HCT116 (cell line): ENCODE measurements around the gene FAM162A. TPM values are rescaled to one million over a fixed set of nuclear protein-coding genes. Genes with fewer than 3 reads are reported as not detected.
"Not testable (repeated sequence)": the region's sequence is repeated elsewhere in the genome, so short reads cannot be mapped to it uniquely, and the experiment has no call there.

ENCODE experiments used
- ATAC-seq: fragments of 200-7000 bp; cut with Tn5 transposase; 2 replicates; pipeline ENCODE4 v1.9.1; 2020; ENCODE audit warnings: mild to moderate bottlenecking, moderate library complexity
- BruUV-seq: library from RNA; stranded (reverse); fragments of 400-500 nt; replicated peaks from 2 replicates; lab custom pipeline; 2021; lab: Mats Ljungman, UMichigan
- CTCF ChIA-PET: fragments of 300-600 bp; sonication (Branson Sonifier 250); formaldehyde crosslinking; loops from one replicate; lab custom pipeline; 2021; ENCODE audit warnings: antibody characterized with exemption; lab: Charles Lee
- POLR2A ChIA-PET: fragments of 300-600, 350-600 bp; sonication (Branson Sonifier 250); formaldehyde crosslinking; loops from one replicate; lab custom pipeline; 2021; ENCODE audit warnings: antibody characterized with exemption; lab: Charles Lee
- RAD21 ChIA-PET, 2 experiments: fragments of 300-600 bp; sonication (Branson Sonifier 250); formaldehyde crosslinking; loops; one replicate each; lab custom pipeline; 2023; ENCODE audit warnings: low total read pairs in 2 of 2; ENCODE audit not compliant: uncharacterized antibody in 2 of 2, unreplicated experiment in 2 of 2, low non-redundant PET in 1 of 2; lab: Charles Lee
- DNase-seq: peaks from one replicate; pipeline ENCODE4 v3.0.0-alpha.2; 2010; ENCODE audit warnings: low read depth, low spot score
- H2AFZ ChIP-seq: fragments of 200-600 bp; shearing (Covaris generic), sonication (generic); 2 replicates; pipeline ENCODE4 v1.6.1; 2017; ENCODE audit warnings: low read depth, mixed run types, mixed read lengths, antibody characterized with exemption, low read length; ENCODE audit not compliant: poor library complexity, severe bottlenecking
- H3K27ac ChIP-seq: 2 replicates; pipeline ENCODE4 v1.5.1; 2012; ENCODE audit warnings: low read depth, low read length
- H3K27me3 ChIP-seq: fragments of 200-600 bp; sonication (generic); 2 replicates; pipeline ENCODE4 v1.6.1; 2016; ENCODE audit warnings: mixed run types, low read length, mixed read lengths; ENCODE audit not compliant: insufficient read depth
- H3K36me3 ChIP-seq, 2 experiments: fragments of 200-500 bp in 1 of 2; fragments of 200-600 bp in 1 of 2; sonication (Bioruptor generic) in 1 of 2; sonication (generic) in 1 of 2; 2 replicates each; pipeline versions ENCODE4 v1.5.1 to v1.6.1; 2014 to 2016; ENCODE audit warnings: low read length in 2 of 2, inconsistent platforms in 1 of 2, mixed read lengths in 1 of 2, mixed run types in 1 of 2; ENCODE audit not compliant: insufficient read depth in 2 of 2, control insufficient read depth in 1 of 2
- H3K4me1 ChIP-seq, 2 experiments: fragments of 200-600 bp in 1 of 2; sonication (generic) in 1 of 2; 2 replicates each; pipeline versions ENCODE4 v1.5.1 to v1.6.1; 2012 to 2017; ENCODE audit warnings: low read length in 2 of 2, inconsistent platforms in 1 of 2, mild to moderate bottlenecking in 1 of 2, mixed read lengths in 1 of 2, mixed run types in 1 of 2, moderate library complexity in 1 of 2; ENCODE audit not compliant: insufficient read depth in 2 of 2, control insufficient read depth in 1 of 2
- H3K4me2 ChIP-seq: fragments of 200-600 bp; sonication (generic); 2 replicates; pipeline ENCODE4 v1.6.1; 2017; ENCODE audit warnings: mixed run types, low read length, mixed read lengths
- H3K4me3 ChIP-seq, 2 experiments: fragments of 200-600 bp in 1 of 2; sonication (generic) in 1 of 2; replicated peaks in 1 of 2; 2 replicates each; pipeline ENCODE4 v1.5.1; 2011 to 2016; ENCODE audit warnings: low read length in 2 of 2, control low read depth in 1 of 2, low read depth in 1 of 2, mild to moderate bottlenecking in 1 of 2, mixed read lengths in 1 of 2, mixed run types in 1 of 2
- H3K79me2 ChIP-seq: fragments of 200-600 bp; sonication (generic); 2 replicates; pipeline ENCODE4 v1.6.1; 2017; ENCODE audit warnings: mild to moderate bottlenecking, mixed run types, low read length, moderate library complexity, mixed read lengths; ENCODE audit not compliant: insufficient read depth
- H3K9ac ChIP-seq: fragments of 200-600 bp; sonication (generic); 2 replicates; pipeline ENCODE4 v1.6.1; 2016; ENCODE audit warnings: low read length, mixed read lengths
- H3K9me2 ChIP-seq: fragments of 200-600 bp; sonication (generic), shearing (Covaris generic); 2 replicates; pipeline ENCODE4 v1.6.1; 2017; ENCODE audit warnings: mixed run types, mild to moderate bottlenecking, moderate library complexity; ENCODE audit not compliant: insufficient read depth
- H3K9me3 ChIP-seq, 2 experiments: fragments of 200-500 bp in 1 of 2; fragments of 200-600 bp in 1 of 2; sonication (Bioruptor generic) in 1 of 2; sonication (generic) in 1 of 2; 2 replicates each; pipeline ENCODE4 v1.6.1; 2014 to 2017; ENCODE audit warnings: low read length in 2 of 2, mixed read lengths in 2 of 2, inconsistent platforms in 1 of 2, low read depth in 1 of 2, mild to moderate bottlenecking in 1 of 2, mixed run types in 1 of 2, moderate library complexity in 1 of 2; ENCODE audit not compliant: control insufficient read depth in 1 of 2, insufficient read depth in 1 of 2
- H4K20me1 ChIP-seq: fragments of 200-600 bp; sonication (generic), shearing (Covaris generic); 2 replicates; pipeline ENCODE4 v1.6.1; 2017; ENCODE audit warnings: mixed run types, mild to moderate bottlenecking, moderate library complexity; ENCODE audit not compliant: insufficient read depth
- CEBPB ChIP-seq: IDR thresholded peaks from 2 replicates; pipeline ENCODE4 v1.6.1; 2012; ENCODE audit warnings: low read depth
- EZH2 ChIP-seq: fragments of 200-600 bp; sonication (generic); IDR thresholded peaks from 2 replicates; pipeline ENCODE4 v1.6.1; 2017; ENCODE audit warnings: antibody characterized with exemption, mixed run types
- MAX ChIP-seq: IDR thresholded peaks from 2 replicates; pipeline ENCODE4 v1.6.1; 2012
- SIN3A ChIP-seq: IDR thresholded peaks from 2 replicates; pipeline ENCODE4 v1.6.1; 2012; ENCODE audit warnings: low read depth
- SP1 ChIP-seq: IDR thresholded peaks from 2 replicates; pipeline ENCODE4 v1.6.1; 2012; ENCODE audit warnings: low read depth
- SRF ChIP-seq: IDR thresholded peaks from 2 replicates; pipeline ENCODE4 v1.6.1; 2012; ENCODE audit warnings: low read depth
- TCF7L2 ChIP-seq: IDR thresholded peaks from 2 replicates; pipeline ENCODE4 v1.7.0; 2011; ENCODE audit warnings: borderline replicate concordance, inconsistent platforms; ENCODE audit not compliant: insufficient read depth, insufficient read length; ENCODE audit errors: extremely low read depth
- YY1 ChIP-seq: IDR thresholded peaks from 2 replicates; pipeline ENCODE4 v1.6.1; 2011; ENCODE audit warnings: low read length, low read depth, moderate library complexity, mild to moderate bottlenecking; ENCODE audit not compliant: insufficient replicate concordance; ENCODE audit errors: extremely low read depth
- intact Hi-C: fragments of 100-400 bp; cut with micrococcal nuclease; formaldehyde crosslinking; loops from 2 replicates; pipeline ENCODE4 v1.10.0; 2022
- total RNA-seq: library from RNA; stranded (reverse); gene quantifications from one replicate; pipeline ENCODE4 v1.2.1, GENCODE V29; 2021; ENCODE audit not compliant: unreplicated experiment

FAM162A gene
- total RNA-seq, 1 experiment from 2014 or later = 74.1 TPM

GRCh38 chr3:122443090-122443489 lies 59.1 kb downstream of the FAM162A start:
- Histone ChIP-seq H3K79me2 (peaks cover 13% of the 10 kb centered on the region; the same call in 1 of the 2 replicates), H3K9ac (no peak overlapping the region), H2AFZ (no peak overlapping the region), H3K27me3 (no peaks in the 10 kb centered on the region), H3K4me1 (peaks cover 2 to 14% of the 10 kb centered on the region in 2 experiments; a peak in 2 of 4 replicates), H3K4me3 (no peak overlapping the region), H3K27ac (no peak overlapping the region), H3K9me3 (no peaks in the 10 kb centered on the region), H3K36me3 (peaks cover 4 to 14% of the 10 kb centered on the region in 2 experiments; a peak in 2 of 4 replicates), H3K9me2 (no peaks in the 10 kb centered on the region), H4K20me1 (no peaks in the 10 kb centered on the region), H3K4me2 (no peak overlapping the region)
- no TSS peak for BruUV-seq
- ChIA-PET CTCF (no interaction called here), RAD21 (no interaction called here), POLR2A (no interaction called here)
- intact Hi-C loops = no loop called here
- ATAC-seq (peak; percentile 59), DNase-seq (no peak)
- TF ChIP-seq TCF7L2 (no peak), EZH2 (no peak), SRF (no peak), MAX (no peak), SIN3A (no peak), SP1 (no peak)

DNA sequence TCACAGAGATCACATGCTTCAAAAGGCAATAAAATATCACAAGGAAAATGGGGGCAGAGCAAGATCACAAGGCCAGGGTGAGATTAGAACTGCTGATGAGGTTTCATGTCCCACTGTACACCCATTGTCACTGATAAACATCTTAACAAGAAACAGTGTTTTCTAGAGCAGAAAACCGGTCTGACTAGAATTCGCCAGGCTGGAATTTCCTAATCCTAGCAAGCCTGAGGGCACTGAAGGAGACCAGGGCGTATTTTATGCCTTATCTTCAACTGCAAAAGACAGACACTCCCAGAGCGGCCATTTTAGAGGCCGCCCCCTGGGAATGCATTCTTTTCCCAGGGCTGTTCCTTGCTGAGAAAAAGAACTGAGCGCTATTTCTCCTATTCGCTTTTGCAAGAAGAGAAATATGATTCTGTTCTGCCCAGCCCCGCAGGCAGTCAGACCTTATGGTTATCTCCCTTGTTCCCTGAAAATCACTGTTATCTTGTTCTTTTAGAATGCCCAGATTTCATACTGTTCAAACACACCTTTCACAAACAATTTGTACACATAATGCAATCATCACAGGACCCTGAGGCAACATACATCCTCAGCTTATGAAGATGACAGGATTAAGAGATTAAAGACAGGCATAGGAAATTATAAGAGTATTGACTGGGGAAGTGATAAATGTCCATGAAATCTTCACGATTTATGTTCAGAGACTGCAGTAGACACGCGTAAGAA lies 59.9 kb downstream of the FAM162A start:
- peaks cover 14% of the 10 kb centered on the region; the same call in 1 of the 2 replicates for H3K79me2 ChIP-seq
- H4K20me1 ChIP-seq, DNase-seq, BruUV-seq, H3K27me3 ChIP-seq, H3K4me3 ChIP-seq, intact Hi-C loops, H2AFZ ChIP-seq, POLR2A ChIA-PET, CTCF ChIA-PET, H3K27ac ChIP-seq, H3K9ac ChIP-seq: not testable (repeated sequence)
- H3K4me1 ChIP-seq = peaks cover 2 to 14% of the 10 kb centered on the region in 2 experiments; a peak in 2 of 4 replicates
- H3K4me2 ChIP-seq = 0 out of 2 replicates have a peak overlapping the region, but pooled peaks have one; percentile 11
- ATAC-seq = peak; percentile 63
- peaks cover 8 to 13% of the 10 kb centered on the region in 2 experiments; a peak in 3 of 4 replicates for H3K36me3 ChIP-seq
- TF ChIP-seq YY1 = peak; percentile 16
- TF ChIP-seq CEBPB = peak; percentile 24; the same call in 1 of the 2 replicates
- TF ChIP-seq, all 23 proteins: peak for 2; not testable (repeated sequence) for 21
- H3K9me2 ChIP-seq, H3K9me3 ChIP-seq, RAD21 ChIA-PET: not testable (repeated sequence)

DNA sequence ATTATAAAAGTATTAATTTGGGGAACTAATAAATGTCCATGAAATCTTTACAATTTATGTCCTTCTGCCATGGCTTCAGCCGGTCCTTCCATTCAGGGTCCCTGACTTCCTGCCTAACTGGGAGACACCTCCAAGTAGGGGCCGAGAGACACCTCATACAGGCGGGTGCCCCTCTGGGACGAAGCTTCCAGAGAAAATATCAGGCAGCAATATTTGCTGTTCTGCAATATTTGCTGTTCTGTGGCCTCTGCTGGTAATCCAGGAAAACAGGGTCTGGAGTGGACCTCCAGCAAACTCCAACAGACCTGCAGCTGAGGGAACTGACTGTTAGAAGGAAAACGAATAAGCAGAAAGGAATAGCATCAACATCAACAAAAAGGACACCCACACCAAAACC lies 60.5 kb downstream of the FAM162A start:
- RAD21 ChIA-PET, H4K20me1 ChIP-seq, CTCF ChIA-PET, ATAC-seq, POLR2A ChIA-PET, H2AFZ ChIP-seq, H3K9me3 ChIP-seq, H3K27ac ChIP-seq, H3K27me3 ChIP-seq, BruUV-seq, H3K9ac ChIP-seq, DNase-seq, H3K4me3 ChIP-seq, H3K9me2 ChIP-seq, intact Hi-C loops, H3K4me2 ChIP-seq: not testable (repeated sequence)
- Histone ChIP-seq H3K79me2 (peaks cover 18% of the 10 kb centered on the region; the same call in 1 of the 2 replicates), H3K4me1 (peaks cover 2 to 14% of the 10 kb centered on the region in 2 experiments; a peak in 2 of 4 replicates), H3K36me3 (peaks cover 12 to 13% of the 10 kb centered on the region in 2 experiments; a peak in 3 of 4 replicates)
